ENCODE measurements around the gene DUS2.
"Not testable (repeated sequence)": the region's sequence is repeated elsewhere in the genome, so short reads cannot be mapped to it uniquely, and the experiment has no call there.

Gene DUS2

GRCh38 chr16:68022728-68023537 is at the start of gene DUS2, which contains the start of gene DDX28:
DUS2 (plus strand) TSS chr16:68023284; CDS start chr16:68038024, 14,740 bp downstream.
DDX28 (minus strand) TSS chr16:68023232; CDS start chr16:68023202, 30 bp downstream.
- peak; percentile 95 for DNase-seq

GRCh38 chr16:67975321-67976105 is 47.6 kb upstream of the DUS2 start:
- no peak for DNase-seq

- no peak for DNase-seq
Observed at GRCh38 chr16:67976205-67976604, 46.9 kb upstream of the DUS2 start.

GRCh38 chr16:67977005-67977404 is 46.1 kb upstream of the DUS2 start:
- no peak for DNase-seq

GRCh38 chr16:67977469-67978227 is 45.4 kb upstream of the DUS2 start:
- DNase-seq, result no peak

GRCh38 chr16:67979955-67980678 is 43.0 kb upstream of the DUS2 start, which contains the start of gene DPEP3:
DPEP3 (minus strand) TSS chr16:67980499; CDS start chr16:67980380, 119 bp downstream.
- DNase-seq, result no peak

- DNase-seq, result no peak
Observed at GRCh38 chr16:67982011-67982696, 40.9 kb upstream of the DUS2 start.

- DNase-seq, result no peak
Observed at GRCh38 chr16:67986949-67987348, 36.1 kb upstream of the DUS2 start.

GRCh38 chr16:67987460-67988160 is 35.5 kb upstream of the DUS2 start:
- no peak for DNase-seq

GRCh38 chr16:67988675-67989074 is 34.4 kb upstream of the DUS2 start:
- no peak for DNase-seq

- DNase-seq, result no peak
Observed at GRCh38 chr16:67989322-67990017, 33.6 kb upstream of the DUS2 start.

- no peak for DNase-seq
Observed at GRCh38 chr16:67990018-67990386, 33.1 kb upstream of the DUS2 start.

- no peak for DNase-seq
Observed at GRCh38 chr16:67992661-67993206, 30.4 kb upstream of the DUS2 start.

GRCh38 chr16:67993207-67994039 is 29.7 kb upstream of the DUS2 start:
- DNase-seq, result peak; percentile 85

GRCh38 chr16:67994040-67994408 is 29.1 kb upstream of the DUS2 start:
- DNase-seq, result not testable (repeated sequence)

GRCh38 chr16:67995423-67995822 is 27.7 kb upstream of the DUS2 start:
- DNase-seq, result peak; percentile 38

GRCh38 chr16:67996666-67997065 is 26.4 kb upstream of the DUS2 start:
- DNase-seq, result no peak

- DNase-seq, result not testable (repeated sequence)
Observed at GRCh38 chr16:67998231-67998778, 24.8 kb upstream of the DUS2 start.

Data from activated naive CD4-positive, alpha-beta T cell treated with Interleukin-2 at 50 U/mL for 16 hours (primary cell).